GM18858 (cell line): ENCODE results near the gene FBXL14.

ENCODE experiments used
- ATAC-seq: cut with Tn5 transposase; IDR thresholded peaks from one replicate; pipeline ENCODE4 v1.9.1; 2021; ENCODE audit not compliant: unreplicated experiment

FBXL14 gene

GRCh38 chr12:1594261-1595025 lies at the start of gene FBXL14:
FBXL14 (minus strand) TSS chr12:1594581; CDS start chr12:1594066, 515 bp downstream.
- peak; percentile 47 for ATAC-seq

GRCh38 chr12:1643905-1644533 lies 49.6 kb upstream of the FBXL14 start:
- no peak for ATAC-seq

- no peak for ATAC-seq
Observed at GRCh38 chr12:1643043-1643442, 48.7 kb upstream of the FBXL14 start.

- no peak for ATAC-seq
Observed at GRCh38 chr12:1642513-1642912, 48.1 kb upstream of the FBXL14 start.

GRCh38 chr12:1640328-1641234 lies 46.2 kb upstream of the FBXL14 start:
- no peak for ATAC-seq

- no peak for ATAC-seq
Observed at GRCh38 chr12:1639538-1639937, 45.2 kb upstream of the FBXL14 start.

GRCh38 chr12:1638203-1638602 lies 43.8 kb upstream of the FBXL14 start:
- ATAC-seq = no peak

GRCh38 chr12:1635301-1636095 lies 41.1 kb upstream of the FBXL14 start:
- no peak for ATAC-seq

- no peak for ATAC-seq
Observed at GRCh38 chr12:1634590-1635191, 40.3 kb upstream of the FBXL14 start.

GRCh38 chr12:1634149-1634548 lies 39.8 kb upstream of the FBXL14 start:
- ATAC-seq = no peak

- ATAC-seq = no peak
Observed at GRCh38 chr12:1633459-1633858, 39.1 kb upstream of the FBXL14 start.

- no peak for ATAC-seq
Observed at GRCh38 chr12:1632702-1633101, 38.3 kb upstream of the FBXL14 start.

- no peak for ATAC-seq
Observed at GRCh38 chr12:1630827-1631591, 36.6 kb upstream of the FBXL14 start.

- no peak for ATAC-seq
Observed at GRCh38 chr12:1630133-1630826, 35.9 kb upstream of the FBXL14 start.

GRCh38 chr12:1629338-1630132 lies 35.2 kb upstream of the FBXL14 start:
- ATAC-seq = no peak

GRCh38 chr12:1628666-1629337 lies 34.4 kb upstream of the FBXL14 start, which contains the start of gene WNT5B:
WNT5B (plus strand) TSS chr12:1629231; CDS start chr12:1631355, 2,124 bp downstream.
- no peak for ATAC-seq

- no peak for ATAC-seq
Observed at GRCh38 chr12:1622406-1622805, 28.0 kb upstream of the FBXL14 start.

- no peak for ATAC-seq
Observed at GRCh38 chr12:1620092-1620491, 25.7 kb upstream of the FBXL14 start.
